ENCODE data around the gene TMED9. TPM values are rescaled to one million over a fixed set of nuclear protein-coding genes. Genes with fewer than 3 reads are reported as not detected.

TMED9 gene
- total and polyA plus RNA-seq, 9 of the 15 experiments (the other 6 are each of a cell fraction or from before 2014, with no cell fraction given), result 43.7 to 301 (median 90.0) TPM

- TF ChIP-seq, protein P1, sequence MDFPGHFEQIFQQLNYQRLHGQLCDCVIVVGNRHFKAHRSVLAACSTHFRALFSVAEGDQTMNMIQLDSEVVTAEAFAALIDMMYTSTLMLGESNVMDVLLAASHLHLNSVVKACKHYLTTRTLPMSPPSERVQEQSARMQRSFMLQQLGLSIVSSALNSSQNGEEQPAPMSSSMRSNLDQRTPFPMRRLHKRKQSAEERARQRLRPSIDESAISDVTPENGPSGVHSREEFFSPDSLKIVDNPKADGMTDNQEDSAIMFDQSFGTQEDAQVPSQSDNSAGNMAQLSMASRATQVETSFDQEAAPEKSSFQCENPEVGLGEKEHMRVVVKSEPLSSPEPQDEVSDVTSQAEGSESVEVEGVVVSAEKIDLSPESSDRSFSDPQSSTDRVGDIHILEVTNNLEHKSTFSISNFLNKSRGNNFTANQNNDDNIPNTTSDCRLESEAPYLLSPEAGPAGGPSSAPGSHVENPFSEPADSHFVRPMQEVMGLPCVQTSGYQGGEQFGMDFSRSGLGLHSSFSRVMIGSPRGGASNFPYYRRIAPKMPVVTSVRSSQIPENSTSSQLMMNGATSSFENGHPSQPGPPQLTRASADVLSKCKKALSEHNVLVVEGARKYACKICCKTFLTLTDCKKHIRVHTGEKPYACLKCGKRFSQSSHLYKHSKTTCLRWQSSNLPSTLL (IDR thresholded peaks at IDR 0.05), result no peak
- TF ChIP-seq ZNF263 (CRISPR knock-in tag; IDR thresholded peaks at IDR 0.05; ENCODE audit: borderline replicate concordance) (peak; percentile 37; the same call in 1 of the 2 replicates), DNMT1 (IDR thresholded peaks at IDR 0.05) (no peak), ZBTB43 (CRISPR knock-in tag; IDR thresholded peaks at IDR 0.05) (no peak), SIRT6 (IDR thresholded peaks at IDR 0.05; ENCODE audit: low read depth, low read length) (no peak), HCFC1 (IDR thresholded peaks at IDR 0.05; ENCODE audit: low read depth, low read length) (peak; percentile 96), ZNF717 (CRISPR knock-in tag; IDR thresholded peaks at IDR 0.05) (no peak), ZNF197 (CRISPR knock-in tag; IDR thresholded peaks at IDR 0.05; ENCODE audit: low read depth) (no peak), CBX1 (IDR thresholded peaks at IDR 0.05; ENCODE audit: low read depth) (0 out of 2 replicates have a peak, but pooled peaks have one; percentile 57), FOXA3 (CRISPR knock-in tag; conservative IDR thresholded peaks at IDR 0.05 in 1 of 2, IDR thresholded peaks at IDR 0.05 in 1 of 2) (no peak), RBM25 (IDR thresholded peaks at IDR 0.05; ENCODE audit: low read depth, low read length, severe bottlenecking) (no peak), EWSR1 (IDR thresholded peaks at IDR 0.05; ENCODE audit: borderline replicate concordance, low read depth, partially characterized antibody) (no peak), SIN3B (IDR thresholded peaks at IDR 0.05; ENCODE audit: low read depth) (peak; percentile 57), ELF4 (CRISPR knock-in tag; IDR thresholded peaks at IDR 0.05) (no peak), ZNF785 (CRISPR knock-in tag; IDR thresholded peaks at IDR 0.05) (no peak), KDM4B (IDR thresholded peaks at IDR 0.05; ENCODE audit: borderline replicate concordance in 2 of 2, low read depth in 1 of 2) (no peak), BHLHE40 (IDR thresholded peaks at IDR 0.05; ENCODE audit: low read length) (peak; percentile 52; the same call in 1 of the 2 replicates), EZH2 (IDR thresholded peaks at IDR 0.05; ENCODE audit: borderline replicate concordance, low read depth, low read length) (no peak), NR4A1 (CRISPR knock-in tag; IDR thresholded peaks at IDR 0.05) (no peak), NR4A1 (tag; IDR thresholded peaks at IDR 0.05) (no peak), ATF1 (CRISPR knock-in tag; IDR thresholded peaks at IDR 0.05) (no peak), ATF1 (tag; IDR thresholded peaks at IDR 0.05) (peak; percentile 90), GTF2B (IDR thresholded peaks at IDR 0.05; ENCODE audit: extremely low read depth, insufficient read length) (no peak), SRSF9 (IDR thresholded peaks at IDR 0.05; ENCODE audit: borderline replicate concordance, low read depth, low read length) (no peak), CHCHD3 (CRISPR knock-in tag; IDR thresholded peaks at IDR 0.05) (no peak), SLC30A9 (CRISPR knock-in tag; IDR thresholded peaks at IDR 0.05) (no peak), CXXC5 (CRISPR knock-in tag; IDR thresholded peaks at IDR 0.05) (peak; percentile 81)
These were observed at the start of gene TMED9 (continued) for GRCh38 chr5:177592010-177592834.

Data from K562 (cell line).